Embryonic facial prominence (tissue), 1 donor: ENCODE measurements around the gene GRM1.

Experiments used
- DNase-seq: peaks from one replicate; pipeline ENCODE4 v3.0.0-alpha.2; 2016; ENCODE audit errors: extremely low spot score

GRM1 gene

GRCh38 chr6:146028851-146029572, at the start of gene GRM1:
Gene GRM1 (plus strand): TSS chr6:146029062. CDS start chr6:146029518, 456 bp downstream.
- DNase-seq = no peak

- no peak for DNase-seq
These were observed 19.5 kb upstream of the GRM1 start for GRCh38 chr6:146009338-146009737.

GRCh38 chr6:146014233-146014632, 14.6 kb upstream of the GRM1 start:
- no peak for DNase-seq

GRCh38 chr6:146017672-146018071, 11.2 kb upstream of the GRM1 start:
- no peak for DNase-seq

GRCh38 chr6:146026873-146027272, 2.0 kb upstream of the GRM1 start:
- no peak for DNase-seq

GRCh38 chr6:146027586-146028251, 1.1 kb upstream of the GRM1 start:
- DNase-seq = no peak

GRCh38 chr6:146028252-146028795, 538 bp upstream of the GRM1 start:
- DNase-seq = peak; percentile 10

GRCh38 chr6:146029573-146030184, 817 bp downstream of the GRM1 start:
- no peak for DNase-seq

GRCh38 chr6:146032387-146032786, 3.5 kb downstream of the GRM1 start:
- DNase-seq = no peak

- no peak for DNase-seq
These were observed 11.5 kb downstream of the GRM1 start for GRCh38 chr6:146040360-146040759.

- DNase-seq = no peak
These were observed 12.4 kb downstream of the GRM1 start for GRCh38 chr6:146041282-146041681.

- no peak for DNase-seq
These were observed 18.5 kb downstream of the GRM1 start for GRCh38 chr6:146047371-146047770.

- no peak for DNase-seq
These were observed 21.3 kb downstream of the GRM1 start for GRCh38 chr6:146050168-146050567.

- no peak for DNase-seq
These were observed 27.6 kb downstream of the GRM1 start for GRCh38 chr6:146056506-146056905.

- no peak for DNase-seq
These were observed 36.8 kb downstream of the GRM1 start for GRCh38 chr6:146065690-146066089.

- DNase-seq = no peak
These were observed 37.6 kb downstream of the GRM1 start for GRCh38 chr6:146066506-146066905.

- DNase-seq = no peak
These were observed 42.9 kb downstream of the GRM1 start for GRCh38 chr6:146071781-146072180.

GRCh38 chr6:146077992-146078391, 49.1 kb downstream of the GRM1 start:
- no peak for DNase-seq

GRCh38 chr6:146087386-146087785, 58.5 kb downstream of the GRM1 start:
- no peak for DNase-seq

GRCh38 chr6:146090474-146090873, 61.6 kb downstream of the GRM1 start:
- DNase-seq = no peak

- DNase-seq = no peak
These were observed 64.3 kb downstream of the GRM1 start for GRCh38 chr6:146092961-146093686.

GRCh38 chr6:146095481-146095880, 66.6 kb downstream of the GRM1 start:
- DNase-seq = no peak
